GM11168 (cell line): ENCODE data around the gene XAB2.

ENCODE experiments used
- in situ Hi-C: fragments of 300-500 bp; cut with MboI; formaldehyde crosslinking; loops from one replicate; pipeline ENCODE4 v1.12.0; 2022; ENCODE audit warnings: low sequenced_read_pairs; ENCODE audit not compliant: unreplicated experiment

Gene XAB2

GRCh38 chr19:7629347-7630054 is at the start of gene XAB2, which contains the start of gene PET100:
Gene XAB2 (minus strand): TSS chr19:7629545. CDS start chr19:7629527, 18 bp downstream.
Gene PET100 (plus strand): TSS chr19:7629793. CDS start chr19:7629834, 41 bp downstream.
- in situ Hi-C loops, result no loop called here

GRCh38 chr19:7677669-7678311 is 48.4 kb upstream of the XAB2 start:
- in situ Hi-C loops, result no loop called here

- in situ Hi-C loops, result no loop called here
Measured at GRCh38 chr19:7676854-7677253, 47.5 kb upstream of the XAB2 start, which contains the start of gene MCEMP1. Gene MCEMP1 (plus strand): TSS chr19:7677090. CDS start chr19:7677121, 31 bp downstream.

GRCh38 chr19:7676376-7676775 is 47.0 kb upstream of the XAB2 start:
- in situ Hi-C loops, result no loop called here

- in situ Hi-C loops, result no loop called here
Measured at GRCh38 chr19:7674010-7675005, 45.0 kb upstream of the XAB2 start.

DNA sequence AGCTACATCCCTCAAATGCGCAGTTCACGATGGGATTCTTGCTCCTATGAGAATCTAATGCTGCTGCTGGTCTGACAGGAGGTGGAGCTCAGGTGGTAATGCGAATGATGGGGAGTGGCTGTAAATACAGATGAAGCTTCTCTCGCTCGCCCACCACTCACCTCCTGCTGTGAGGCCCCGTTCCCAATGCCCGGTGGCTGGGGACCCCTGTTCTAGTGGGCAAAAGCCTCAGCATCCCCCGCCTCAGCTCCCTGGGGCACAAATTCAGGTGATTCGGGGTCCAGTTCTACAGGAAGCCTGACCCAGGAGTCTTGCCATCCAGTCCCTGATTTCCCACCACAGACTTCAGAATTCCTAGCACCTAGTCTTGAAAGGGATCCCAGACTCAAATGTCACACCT is 43.2 kb upstream of the XAB2 start:
- in situ Hi-C loops, result no loop called here

GRCh38 chr19:7670790-7671189 is 41.4 kb upstream of the XAB2 start:
- in situ Hi-C loops, result no loop called here

DNA sequence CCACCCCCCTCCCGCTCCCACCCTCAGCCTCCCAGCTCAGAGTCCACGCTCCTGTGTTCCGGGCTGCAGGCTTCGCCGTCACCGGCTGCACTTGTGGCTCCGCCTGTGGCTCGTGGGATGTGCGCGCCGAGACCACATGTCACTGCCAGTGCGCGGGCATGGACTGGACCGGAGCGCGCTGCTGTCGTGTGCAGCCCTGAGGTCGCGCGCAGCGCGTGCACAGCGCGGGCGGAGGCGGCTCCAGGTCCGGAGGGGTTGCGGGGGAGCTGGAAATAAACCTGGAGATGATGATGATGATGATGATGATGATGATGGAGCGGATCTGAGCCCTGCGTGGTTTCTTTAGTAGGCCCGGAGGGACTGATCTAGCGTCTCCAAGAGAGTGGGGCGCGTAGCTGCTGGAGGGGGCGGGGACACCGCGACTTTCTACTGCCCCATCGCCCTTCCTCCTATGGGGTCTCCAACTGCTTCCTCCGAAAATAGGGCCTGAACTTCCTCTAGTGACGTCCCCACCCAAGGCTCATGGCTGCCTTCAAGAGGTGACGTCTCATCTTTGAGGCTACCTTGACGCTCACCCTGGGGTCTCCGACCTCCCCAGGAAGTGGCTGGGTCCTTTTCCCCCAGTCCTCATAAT is 40.9 kb upstream of the XAB2 start:
- in situ Hi-C loops, result no loop called here

GRCh38 chr19:7669641-7670040 is 40.3 kb upstream of the XAB2 start:
- in situ Hi-C loops, result no loop called here

GRCh38 chr19:7668842-7669241 is 39.5 kb upstream of the XAB2 start, which contains the start of gene RETN:
Gene RETN (plus strand): TSS chr19:7669049. CDS start chr19:7669327, 278 bp downstream.
- in situ Hi-C loops, result no loop called here

- in situ Hi-C loops, result no loop called here
Measured at GRCh38 chr19:7665076-7665475, 35.7 kb upstream of the XAB2 start.

DNA sequence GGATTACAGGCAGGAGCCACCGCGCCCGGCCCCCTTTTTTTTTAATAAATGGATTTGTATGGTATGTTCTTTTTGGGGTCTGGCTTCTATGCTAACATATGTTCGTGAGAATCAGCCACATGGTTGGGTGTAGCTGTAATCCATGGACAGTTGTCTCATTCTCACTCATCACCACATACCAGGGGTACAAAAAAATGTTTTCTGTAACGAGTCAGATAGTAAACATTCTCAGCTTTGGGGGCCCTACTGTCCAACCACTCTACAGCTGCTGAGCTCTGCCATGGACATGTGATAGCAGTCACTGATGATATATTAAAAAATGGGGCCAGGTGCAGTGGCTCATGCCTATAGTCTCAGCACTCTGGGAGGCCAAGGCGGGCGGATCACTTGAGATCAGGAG is 34.4 kb upstream of the XAB2 start:
- in situ Hi-C loops, result no loop called here

DNA sequence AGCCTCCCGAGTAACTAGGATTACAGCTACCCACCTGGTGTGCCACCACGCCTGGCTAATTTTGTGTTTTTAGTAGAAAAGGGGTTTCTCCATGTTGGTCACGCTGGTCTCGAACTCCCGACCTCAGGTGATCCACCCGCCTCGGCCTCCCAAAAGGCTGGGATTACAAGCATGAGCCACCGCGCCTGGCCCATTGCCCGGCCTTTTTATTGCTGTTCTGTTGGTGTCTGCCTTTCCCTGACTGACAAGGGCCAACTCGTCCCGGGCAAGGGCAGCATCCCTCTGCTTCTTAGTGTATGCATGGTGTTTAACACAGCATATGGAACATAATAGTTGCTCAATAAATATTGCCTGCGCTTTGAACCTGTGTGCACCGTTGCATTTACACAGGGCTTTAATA is 33.3 kb upstream of the XAB2 start:
- in situ Hi-C loops, result no loop called here

DNA sequence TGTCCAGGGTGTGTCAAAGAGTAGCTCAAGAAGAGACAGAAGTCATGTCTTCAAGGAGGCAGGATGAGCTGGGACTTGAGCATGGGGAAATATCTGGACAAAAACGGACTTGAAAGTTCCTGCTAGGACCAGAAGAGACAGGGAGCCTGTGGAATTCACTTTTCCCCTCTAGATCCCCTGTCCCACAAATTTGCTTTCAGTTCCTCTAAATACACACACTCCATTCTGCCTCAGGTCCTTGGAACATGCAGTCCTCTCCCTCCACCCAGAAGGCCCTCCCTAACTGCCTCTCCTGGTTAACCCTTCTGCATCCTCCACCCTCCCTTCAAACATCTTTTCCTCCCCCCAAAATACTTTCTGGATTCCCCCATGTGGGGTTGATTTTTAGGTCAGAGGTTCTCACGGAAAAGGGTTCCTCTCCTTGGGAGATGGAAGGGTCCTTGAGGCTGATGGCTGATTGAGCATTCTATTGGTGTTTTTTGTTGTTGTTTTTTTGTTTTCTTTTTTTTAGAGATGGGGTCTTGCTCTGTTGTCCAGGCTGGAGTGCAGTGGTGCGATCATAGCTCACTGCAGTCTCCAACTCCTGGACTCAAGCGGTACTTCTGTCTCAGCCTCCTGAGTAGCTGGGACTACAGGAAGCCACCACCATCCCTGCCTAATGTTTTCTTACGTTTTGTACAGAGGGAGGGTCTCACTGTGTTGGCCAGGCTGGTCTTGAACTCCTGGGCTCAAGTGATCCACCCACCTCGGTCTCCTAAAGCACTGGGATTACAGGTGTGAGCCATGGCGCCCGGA is 32.6 kb upstream of the XAB2 start:
- in situ Hi-C loops, result no loop called here

GRCh38 chr19:7658219-7658686 is 28.9 kb upstream of the XAB2 start:
- in situ Hi-C loops, result no loop called here

- in situ Hi-C loops, result no loop called here
Measured at GRCh38 chr19:7657131-7657751, 27.9 kb upstream of the XAB2 start.

DNA sequence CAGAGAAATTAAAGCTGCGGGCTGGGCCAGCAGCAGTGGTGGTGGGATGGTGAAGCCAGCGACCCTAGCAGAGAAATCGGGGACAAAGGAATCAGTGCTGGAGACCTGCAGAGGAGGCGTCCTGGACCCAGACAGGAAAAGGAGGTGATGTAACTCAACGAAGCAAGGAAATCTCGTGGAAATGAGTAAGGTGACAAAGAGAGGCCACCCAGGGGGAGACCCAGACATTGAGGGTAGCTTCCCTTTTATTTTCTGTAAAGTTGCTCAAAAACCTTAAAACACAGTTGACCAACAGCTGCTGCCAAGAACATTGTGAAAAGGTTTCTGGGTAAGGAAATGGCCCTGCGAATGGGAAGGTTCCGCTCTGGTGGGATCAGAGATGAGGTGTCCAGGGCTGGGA is 26.2 kb upstream of the XAB2 start:
- in situ Hi-C loops, result no loop called here

DNA sequence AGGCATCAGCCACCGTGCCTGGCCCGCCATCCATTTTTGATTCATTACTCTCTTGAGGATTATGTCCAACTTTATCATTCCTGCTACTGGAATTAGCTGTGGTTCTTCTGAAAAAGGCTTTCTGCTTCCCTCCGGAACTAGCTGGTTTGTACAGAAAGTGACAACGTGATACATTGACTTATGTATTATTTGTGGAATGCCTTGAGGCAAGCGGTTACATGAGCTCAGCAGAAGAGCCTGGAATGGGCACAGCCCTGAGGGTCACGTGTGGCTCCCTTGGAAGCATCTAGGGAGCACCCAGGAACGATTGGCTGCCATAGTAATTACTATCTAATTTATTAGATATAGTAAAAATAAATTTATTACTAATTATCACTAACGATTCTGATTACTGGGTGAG is 25.1 kb upstream of the XAB2 start:
- in situ Hi-C loops, result no loop called here
